Stimulated activated CD8-positive, alpha-beta memory T cell treated with anti-CD3 and anti-CD28 coated beads, Interleukin-15, amount 100 ng/mL, for 48 hours (primary cell): ENCODE data around the gene SOX18.

ENCODE experiments used
- DNase-seq, 2 donors: peaks; one replicate each; pipeline ENCODE4 v3.0.0-alpha.2; 2020; ENCODE audit warnings: low read depth in 2 of 2

Gene SOX18

GRCh38 chr20:64080813-64081623, 31.6 kb upstream of the SOX18 start:
- DNase-seq: no peak

GRCh38 chr20:64080013-64080812, 30.8 kb upstream of the SOX18 start, which contains the start of gene OPRL1:
OPRL1 (plus strand) TSS chr20:64080082; CDS start chr20:64092721, 12,639 bp downstream.
- DNase-seq: no peak

GRCh38 chr20:64079273-64080012, 30.0 kb upstream of the SOX18 start, which contains the start of gene RGS19:
RGS19 (minus strand) TSS chr20:64079518; CDS start chr20:64076886, 2,632 bp downstream.
- peak; percentile 57 for DNase-seq

- no peak for DNase-seq
Observed at GRCh38 chr20:64078934-64079272, 29.5 kb upstream of the SOX18 start.

- DNase-seq: peak in 1 of 2 donors; percentile 42
Observed at GRCh38 chr20:64077876-64078551, 28.6 kb upstream of the SOX18 start.

- no peak for DNase-seq
Observed at GRCh38 chr20:64077541-64077875, 28.1 kb upstream of the SOX18 start.

GRCh38 chr20:64077094-64077493, 27.7 kb upstream of the SOX18 start:
- no peak for DNase-seq

GRCh38 chr20:64076061-64076997, 26.9 kb upstream of the SOX18 start:
- no peak for DNase-seq

- no peak for DNase-seq
Observed at GRCh38 chr20:64075556-64075955, 26.1 kb upstream of the SOX18 start.

GRCh38 chr20:64074963-64075362, 25.5 kb upstream of the SOX18 start:
- no peak for DNase-seq

GRCh38 chr20:64074184-64074789, 24.8 kb upstream of the SOX18 start:
- no peak for DNase-seq

GRCh38 chr20:64073476-64074183, 24.2 kb upstream of the SOX18 start:
- DNase-seq: no peak

- DNase-seq: no peak
Observed at GRCh38 chr20:64072498-64073063, 23.1 kb upstream of the SOX18 start.

- DNase-seq: no peak
Observed at GRCh38 chr20:64071341-64072332, 22.2 kb upstream of the SOX18 start.

GRCh38 chr20:64070244-64070993, 21.0 kb upstream of the SOX18 start:
- no peak for DNase-seq

GRCh38 chr20:64069614-64070243, 20.3 kb upstream of the SOX18 start:
- DNase-seq: no peak

GRCh38 chr20:64069209-64069613, 19.8 kb upstream of the SOX18 start:
- DNase-seq: no peak
